Measurements from ENCODE around the gene UBE2S.
A peak's percentile ranks its signal among the peaks of the same experiment; 100 is the strongest.
"Not testable (repeated sequence)": the region's sequence is repeated elsewhere in the genome, so short reads cannot be mapped to it uniquely, and the experiment has no call there.

UBE2S gene

GRCh38 chr19:55407550-55407799 lies at the start of gene UBE2S:
UBE2S (minus strand) TSS chr19:55407788; CDS start chr19:55407589, 199 bp downstream.
- DNase-seq (ENCODE audit: low read depth in 2 of 2, low spot score in 1 of 2) = not testable (repeated sequence)

- DNase-seq (ENCODE audit: low read depth in 2 of 2, low spot score in 1 of 2) = no peak
Observed at GRCh38 chr19:55456347-55456746, 48.8 kb upstream of the UBE2S start.

DNA sequence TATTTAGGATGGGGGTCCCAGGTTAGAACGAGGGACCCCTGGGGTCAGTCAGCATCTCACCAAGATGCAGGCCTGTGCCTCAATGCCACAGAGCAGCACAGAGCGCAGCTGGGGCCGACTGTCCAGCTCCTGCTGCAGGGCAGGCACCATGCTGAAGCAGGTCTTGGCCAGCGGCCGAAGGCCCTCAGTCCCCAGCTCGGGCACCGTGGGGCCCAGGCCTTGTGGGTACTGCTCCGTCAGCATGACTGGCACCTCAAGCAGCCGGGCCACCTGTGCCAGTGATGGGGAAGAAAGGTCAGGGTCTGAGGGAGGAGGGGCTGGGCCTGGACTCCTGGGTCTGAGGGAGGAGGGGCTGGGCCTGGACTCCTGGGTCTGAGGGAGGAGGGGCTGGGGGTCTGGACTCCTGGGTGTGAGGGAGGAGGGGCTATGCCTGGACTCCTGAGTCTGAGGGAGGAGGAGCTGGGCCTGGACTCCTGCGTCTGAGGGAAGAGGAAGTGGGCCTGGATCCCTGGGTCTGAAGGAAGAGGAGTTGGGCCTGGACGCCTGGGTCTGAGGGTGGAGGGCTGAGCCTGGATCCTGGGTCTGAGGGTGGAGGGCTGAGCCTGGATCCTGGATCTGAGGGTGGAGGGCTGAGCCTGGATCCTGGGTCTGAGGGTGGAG lies 48.1 kb upstream of the UBE2S start:
- no peak for DNase-seq (ENCODE audit: low read depth in 2 of 2, low spot score in 1 of 2)

GRCh38 chr19:55454787-55455243 lies 47.2 kb upstream of the UBE2S start:
- peak in 1 of 2 donors; percentile 28 for DNase-seq (ENCODE audit: low read depth in 2 of 2, low spot score in 1 of 2)

DNA sequence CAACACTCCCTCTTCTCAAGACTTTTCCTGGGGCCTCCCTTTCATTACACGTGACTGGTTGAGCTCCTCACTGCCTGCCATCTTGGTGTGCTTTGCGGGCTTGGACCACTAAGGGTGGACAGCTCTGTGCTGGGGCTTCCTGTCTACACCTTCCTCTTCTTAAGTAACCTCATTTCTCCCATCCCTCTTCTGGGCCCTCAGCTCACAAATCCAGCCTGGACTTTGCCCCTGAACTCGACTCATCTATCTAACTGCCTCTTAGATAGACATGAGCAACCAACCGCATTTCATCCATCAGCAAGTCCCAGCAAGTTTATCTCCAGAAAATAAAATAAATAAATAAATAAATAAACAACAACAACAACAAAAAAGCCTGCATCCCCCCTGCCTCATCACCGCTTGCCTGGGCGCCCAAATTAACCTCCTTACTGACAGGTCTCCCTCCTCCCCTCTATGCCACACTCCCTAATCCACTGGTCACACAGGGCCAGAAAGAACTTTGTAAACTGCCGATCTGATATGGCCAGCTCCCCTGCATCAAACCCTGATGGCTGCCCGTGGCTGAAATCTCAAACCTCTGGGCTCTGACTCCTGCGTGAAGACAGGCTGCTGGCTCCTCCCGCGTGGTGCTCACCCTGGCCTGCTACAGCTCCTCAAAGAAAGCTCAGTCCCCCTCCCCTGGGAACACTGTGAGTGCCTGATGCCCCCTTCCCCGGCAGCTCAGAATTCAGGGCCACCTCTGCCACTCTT lies 46.1 kb upstream of the UBE2S start:
- no peak for DNase-seq (ENCODE audit: low read depth in 2 of 2, low spot score in 1 of 2)

- DNase-seq (ENCODE audit: low read depth in 2 of 2, low spot score in 1 of 2) = no peak
Observed at GRCh38 chr19:55452749-55453346, 45.3 kb upstream of the UBE2S start.

DNA sequence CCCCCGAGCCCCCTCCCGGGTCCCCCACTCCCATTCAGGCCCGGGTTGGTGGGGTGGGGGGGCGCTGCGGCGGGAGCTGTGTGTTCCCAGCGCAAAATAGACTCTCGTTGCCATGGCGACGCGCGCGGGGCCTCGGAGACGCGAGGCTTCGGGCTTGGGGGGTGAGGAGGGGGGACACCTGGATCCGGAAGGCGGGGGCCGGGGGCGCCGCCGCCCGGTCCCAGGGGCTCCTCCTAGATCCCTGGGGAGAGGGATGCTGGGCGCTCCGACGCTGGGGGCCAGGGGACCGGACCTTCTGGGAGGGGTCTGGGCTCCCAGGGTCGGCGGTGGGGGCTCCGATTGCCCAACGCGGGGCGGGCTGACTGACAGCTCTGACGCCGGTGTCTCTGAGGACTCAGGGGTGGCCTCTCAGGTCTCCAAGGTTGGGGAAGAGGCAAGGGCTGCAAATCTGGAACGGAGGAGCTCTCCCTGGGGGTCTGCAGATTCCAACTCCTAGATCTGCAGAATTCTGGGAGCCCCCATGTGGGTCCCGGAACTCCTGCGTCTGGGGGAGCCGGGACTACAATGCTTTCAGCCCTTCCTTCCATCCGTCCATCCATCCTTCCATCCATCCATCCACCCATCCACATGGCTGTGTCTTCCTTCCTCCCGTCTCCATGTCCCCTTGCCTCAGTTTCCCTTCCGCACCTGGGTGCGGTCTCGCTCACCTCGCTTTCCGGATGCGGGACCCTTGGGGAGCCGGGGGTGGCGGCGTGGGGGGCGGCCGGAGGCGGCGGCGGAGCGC lies 44.6 kb upstream of the UBE2S start:
- DNase-seq (ENCODE audit: low read depth in 2 of 2, low spot score in 1 of 2) = no peak

- DNase-seq (ENCODE audit: low read depth in 2 of 2, low spot score in 1 of 2) = no peak
Observed at GRCh38 chr19:55451163-55451964, 43.8 kb upstream of the UBE2S start.

DNA sequence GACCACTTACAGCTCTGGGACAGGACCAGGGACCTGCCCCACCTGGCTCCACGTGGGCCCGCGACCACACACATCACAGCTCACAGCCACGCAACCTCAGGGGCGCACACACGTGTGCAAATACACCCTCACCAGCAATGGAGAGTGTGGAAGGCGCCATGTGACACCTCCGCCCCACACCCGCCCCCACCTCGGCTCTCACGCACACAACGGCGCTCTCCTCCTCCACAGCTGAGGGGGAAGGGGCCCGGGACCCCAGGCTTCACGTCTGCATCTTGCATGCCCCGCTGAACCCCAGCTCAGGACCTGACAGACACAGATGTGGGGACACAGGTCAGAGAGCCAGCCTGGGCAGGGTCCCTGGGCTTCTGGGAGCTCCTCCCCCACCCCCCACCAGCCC lies 41.9 kb upstream of the UBE2S start:
- no peak for DNase-seq (ENCODE audit: low read depth in 2 of 2, low spot score in 1 of 2)

GRCh38 chr19:55448175-55448490 lies 40.5 kb upstream of the UBE2S start:
- DNase-seq (ENCODE audit: low read depth in 2 of 2, low spot score in 1 of 2) = not testable (repeated sequence)

- DNase-seq (ENCODE audit: low read depth in 2 of 2, low spot score in 1 of 2) = no peak
Observed at GRCh38 chr19:55447421-55448174, 40.0 kb upstream of the UBE2S start.

DNA sequence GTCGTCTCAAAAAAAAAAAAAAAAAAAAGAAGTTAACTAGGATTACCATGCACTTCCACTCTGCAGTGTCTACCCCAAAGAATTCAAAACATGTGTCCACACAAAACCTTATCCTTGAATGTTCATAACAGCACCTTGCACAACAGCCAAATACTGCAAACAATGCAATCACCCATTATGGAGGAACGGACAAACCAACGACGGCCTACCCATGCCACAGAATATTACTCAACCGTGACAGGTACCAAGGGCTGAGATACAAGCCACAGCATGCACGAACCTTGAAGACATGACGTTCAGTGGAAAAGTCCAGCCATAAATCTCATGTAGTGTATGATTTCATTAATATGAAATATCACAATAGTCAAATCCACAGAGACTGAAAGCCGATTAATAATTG lies 38.5 kb upstream of the UBE2S start:
- DNase-seq (ENCODE audit: low read depth in 2 of 2, low spot score in 1 of 2) = no peak

DNA sequence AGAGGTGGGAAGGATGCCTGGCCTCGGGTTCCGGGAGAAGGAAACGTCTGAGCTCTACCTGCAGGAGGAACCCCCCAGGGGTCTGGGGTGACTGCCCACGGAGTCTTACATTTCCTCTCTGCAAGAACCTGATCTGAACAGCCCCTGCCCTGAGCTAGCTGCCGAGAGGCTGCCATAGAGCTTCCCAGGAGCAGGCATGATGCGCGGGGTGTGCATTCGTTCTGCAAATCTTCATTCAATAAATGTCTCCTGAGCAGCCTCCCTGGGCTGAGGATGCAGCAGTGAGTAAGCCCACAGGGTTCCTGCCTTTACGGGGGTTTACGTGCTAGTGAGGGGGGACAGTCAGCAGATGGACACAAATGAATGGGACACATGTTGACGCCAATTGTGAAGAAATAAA lies 37.1 kb upstream of the UBE2S start:
- no peak for DNase-seq (ENCODE audit: low read depth in 2 of 2, low spot score in 1 of 2)

DNA sequence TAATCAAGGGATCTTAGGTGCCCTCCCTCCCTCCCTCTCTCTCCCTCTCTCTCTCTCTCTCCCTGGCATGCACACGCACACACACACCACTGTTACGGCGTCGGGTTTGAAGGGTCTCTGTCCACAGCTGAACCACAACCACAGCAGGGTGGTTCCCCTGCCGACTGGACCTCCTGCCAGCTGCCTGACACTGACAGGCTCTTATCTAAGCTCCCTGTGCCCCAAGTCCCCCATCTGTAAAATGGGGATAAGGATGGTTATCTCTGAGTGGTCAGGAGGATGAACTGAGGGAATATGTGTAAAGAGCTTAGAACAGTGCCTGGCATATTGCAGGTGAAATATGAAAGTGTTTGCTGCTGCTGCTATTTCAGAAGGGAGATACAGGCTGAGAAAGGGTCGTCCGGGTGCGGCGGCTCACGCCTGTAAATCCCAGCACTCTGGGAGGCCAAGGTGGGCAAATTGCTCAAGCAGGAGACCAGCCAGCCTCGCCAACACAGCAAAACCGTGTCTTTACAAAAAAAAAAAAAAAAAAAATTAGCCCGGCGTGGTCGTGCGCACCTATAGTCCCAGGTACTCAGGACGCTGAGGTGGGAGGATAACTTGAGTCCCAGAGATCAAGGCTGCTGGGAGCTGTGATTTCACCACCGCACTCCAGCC lies 36.4 kb upstream of the UBE2S start:
- DNase-seq (ENCODE audit: low read depth in 2 of 2, low spot score in 1 of 2) = no peak

GRCh38 chr19:55443045-55443823 lies 35.6 kb upstream of the UBE2S start, which contains the start of gene SHISA7:
SHISA7 (minus strand) TSS chr19:55443300; CDS start chr19:55442863, 437 bp downstream.
- DNase-seq (ENCODE audit: low read depth in 2 of 2, low spot score in 1 of 2) = no peak

GRCh38 chr19:55442372-55442961 lies 34.9 kb upstream of the UBE2S start:
- no peak for DNase-seq (ENCODE audit: low read depth in 2 of 2, low spot score in 1 of 2)

- DNase-seq (ENCODE audit: low read depth in 2 of 2, low spot score in 1 of 2) = no peak
Observed at GRCh38 chr19:55441692-55442321, 34.2 kb upstream of the UBE2S start.

DNA sequence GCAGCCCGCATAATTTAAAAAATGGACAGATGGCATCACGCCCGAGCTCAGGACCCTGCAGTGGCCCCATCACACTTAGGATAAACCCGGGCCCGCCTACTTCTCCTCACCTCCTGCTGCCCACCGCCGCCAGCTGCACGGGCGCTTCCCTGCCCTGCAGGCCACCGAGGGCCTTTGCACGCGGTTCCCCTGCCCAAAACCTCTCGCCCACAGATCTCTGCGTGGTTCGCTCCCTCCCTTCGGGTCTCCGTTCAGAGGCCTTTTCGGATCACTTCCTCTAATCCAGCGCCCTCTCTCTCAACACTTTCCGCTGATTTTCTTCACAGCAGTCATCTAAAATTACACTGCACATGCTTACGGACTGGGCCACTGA lies 33.7 kb upstream of the UBE2S start:
- DNase-seq (ENCODE audit: low read depth in 2 of 2, low spot score in 1 of 2) = no peak
